Neural cell (in vitro differentiated cells): ENCODE results near the gene SP7.
"Not testable (repeated sequence)": the region's sequence is repeated elsewhere in the genome, so short reads cannot be mapped to it uniquely, and the experiment has no call there.

Experiments
- EP300 ChIP-seq: fragments of 450-650 bp; conservative IDR thresholded peaks from 2 replicates; pipeline ENCODE4 v1.6.1; 2014; ENCODE audit warnings: antibody characterized with exemption, mild to moderate bottlenecking, moderate library complexity; ENCODE audit not compliant: poor library complexity, severe bottlenecking
- EZH2 ChIP-seq: fragments of 200-600, 300-800 bp; shearing (Covaris generic), sonication (generic); IDR thresholded peaks from 2 replicates; pipeline ENCODE4 v1.6.1; 2014; ENCODE audit warnings: antibody characterized with exemption, low read length, borderline replicate concordance, mild to moderate bottlenecking; ENCODE audit not compliant: insufficient read depth, poor library complexity, severe bottlenecking
- MXI1 ChIP-seq: fragments of 450-650 bp; conservative IDR thresholded peaks from 2 replicates; pipeline ENCODE4 v1.6.1; 2014; ENCODE audit warnings: antibody characterized with exemption, mild to moderate bottlenecking; ENCODE audit not compliant: poor library complexity, severe bottlenecking
- POLR2AphosphoS5 ChIP-seq: IDR thresholded peaks from 2 replicates; pipeline ENCODE4 v1.6.1; 2012
- RAD21 ChIP-seq: fragments of 450-650 bp; conservative IDR thresholded peaks from 2 replicates; pipeline ENCODE4 v1.6.1; 2014; ENCODE audit warnings: antibody characterized with exemption, mild to moderate bottlenecking, moderate library complexity
- SMC3 ChIP-seq: fragments of 450-650 bp; conservative IDR thresholded peaks from 2 replicates; pipeline ENCODE4 v1.6.1; 2014; ENCODE audit warnings: antibody characterized with exemption, mild to moderate bottlenecking, moderate library complexity; ENCODE audit not compliant: poor library complexity
- TAF1 ChIP-seq: IDR thresholded peaks from 2 replicates; pipeline ENCODE4 v1.6.1; 2012; ENCODE audit warnings: low read depth
- TF ChIP-seq, protein P1 (sequence below): fragments of 450-650 bp; IDR thresholded peaks from 2 replicates; pipeline ENCODE4 v1.5.1; 2014; ENCODE audit warnings: antibody characterized with exemption, mild to moderate bottlenecking, moderate library complexity; ENCODE audit not compliant: poor library complexity, severe bottlenecking

GRCh38 chr12:53361638-53362037 is 25.5 kb upstream of the SP7 start:
- TF ChIP-seq EP300, EZH2, RAD21, POLR2AphosphoS5, TAF1, MXI1, SMC3: not testable (repeated sequence)
- TF ChIP-seq, protein P1, sequence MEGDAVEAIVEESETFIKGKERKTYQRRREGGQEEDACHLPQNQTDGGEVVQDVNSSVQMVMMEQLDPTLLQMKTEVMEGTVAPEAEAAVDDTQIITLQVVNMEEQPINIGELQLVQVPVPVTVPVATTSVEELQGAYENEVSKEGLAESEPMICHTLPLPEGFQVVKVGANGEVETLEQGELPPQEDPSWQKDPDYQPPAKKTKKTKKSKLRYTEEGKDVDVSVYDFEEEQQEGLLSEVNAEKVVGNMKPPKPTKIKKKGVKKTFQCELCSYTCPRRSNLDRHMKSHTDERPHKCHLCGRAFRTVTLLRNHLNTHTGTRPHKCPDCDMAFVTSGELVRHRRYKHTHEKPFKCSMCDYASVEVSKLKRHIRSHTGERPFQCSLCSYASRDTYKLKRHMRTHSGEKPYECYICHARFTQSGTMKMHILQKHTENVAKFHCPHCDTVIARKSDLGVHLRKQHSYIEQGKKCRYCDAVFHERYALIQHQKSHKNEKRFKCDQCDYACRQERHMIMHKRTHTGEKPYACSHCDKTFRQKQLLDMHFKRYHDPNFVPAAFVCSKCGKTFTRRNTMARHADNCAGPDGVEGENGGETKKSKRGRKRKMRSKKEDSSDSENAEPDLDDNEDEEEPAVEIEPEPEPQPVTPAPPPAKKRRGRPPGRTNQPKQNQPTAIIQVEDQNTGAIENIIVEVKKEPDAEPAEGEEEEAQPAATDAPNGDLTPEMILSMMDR: not testable (repeated sequence)
